Endothelial cell of umbilical vein (primary cell): ENCODE measurements around the gene CENATAC. TPM values are rescaled to one million over a fixed set of nuclear protein-coding genes. Genes with fewer than 3 reads are reported as not detected.

Experiments used
- BruUV-seq: library from RNA; stranded (reverse); fragments of 400-500 nt; replicated peaks from 2 replicates; lab custom pipeline; 2021; lab: Mats Ljungman, UMichigan
- CTCF ChIA-PET: fragments of 300-600, 350-600 bp; sonication (Branson Sonifier 250); formaldehyde crosslinking; loops from one replicate; lab custom pipeline; 2021; ENCODE audit warnings: antibody characterized with exemption, inconsistent platforms; lab: Charles Lee
- POLR2A ChIA-PET: fragments of 300-600, 350-600 bp; sonication (Branson Sonifier 250); formaldehyde crosslinking; loops from one replicate; lab custom pipeline; 2021; ENCODE audit warnings: antibody characterized with exemption, inconsistent platforms; lab: Charles Lee
- DNase-seq: peaks from one replicate; pipeline ENCODE4 v3.0.0-alpha.2; 2011; ENCODE audit warnings: low read depth, low spot score
- FAIRE-seq: peaks from 2 replicates; lab custom pipeline; 2011; peaks lifted over from hg19 to GRCh38; lab: Jason Lieb, UNC
- H2AFZ ChIP-seq: 2 replicates; pipeline ENCODE4 v1.6.0; 2012; ENCODE audit warnings: low read depth, low read length, control low read depth, inconsistent platforms
- H3K27ac ChIP-seq: 2 replicates; pipeline ENCODE4 v1.5.1; 2011; ENCODE audit warnings: low read depth, mild to moderate bottlenecking, control low read depth, low read length, moderate library complexity; ENCODE audit not compliant: insufficient read depth
- H3K27me3 ChIP-seq, 2 experiments: 2 replicates each; pipeline versions ENCODE4 v1.6.0 to v1.6.1; 2011; ENCODE audit warnings: low read length in 2 of 2, mixed read lengths in 1 of 2; ENCODE audit not compliant: control insufficient read depth in 2 of 2, insufficient read depth in 2 of 2
- H3K36me3 ChIP-seq, 2 experiments: 2 replicates in 1 of 2; 3 replicates in 1 of 2; pipeline ENCODE4 v1.5.1; 2011; ENCODE audit warnings: low read length in 2 of 2, mild to moderate bottlenecking in 1 of 2, moderate library complexity in 1 of 2; ENCODE audit not compliant: control insufficient read depth in 2 of 2, insufficient read depth in 2 of 2; ENCODE audit errors: extremely low read depth in 1 of 2
- H3K4me1 ChIP-seq: 3 replicates; pipeline ENCODE4 v1.5.1; 2011; ENCODE audit warnings: mild to moderate bottlenecking, low read length; ENCODE audit not compliant: control insufficient read depth, insufficient read depth; ENCODE audit errors: extremely low read depth
- H3K4me2 ChIP-seq: 2 replicates; pipeline ENCODE4 v1.6.1; 2011; ENCODE audit warnings: low read length, control low read depth, mixed read lengths; ENCODE audit not compliant: insufficient read depth
- H3K4me3 ChIP-seq, 3 experiments: fragments of 200-600 bp in 1 of 3; sonication (generic), shearing (Covaris generic) in 1 of 3; replicated peaks in 1 of 3; 2 replicates each; pipeline ENCODE4 v1.5.1; 2011 to 2016; ENCODE audit warnings: control low read depth in 3 of 3, low read length in 3 of 3, mild to moderate bottlenecking in 2 of 3, inconsistent platforms in 1 of 3, low read depth in 1 of 3, moderate library complexity in 1 of 3; ENCODE audit not compliant: insufficient read depth in 1 of 3
- H3K79me2 ChIP-seq: 2 replicates; pipeline ENCODE4 v1.6.0; 2012; ENCODE audit warnings: low read length, inconsistent platforms; ENCODE audit not compliant: control insufficient read depth, insufficient read depth
- H3K9ac ChIP-seq: replicated peaks from 2 replicates; pipeline ENCODE3; 2011; ENCODE audit warnings: low read length, control low read depth; ENCODE audit not compliant: insufficient read depth; ENCODE audit errors: extremely low read depth
- H3K9me1 ChIP-seq: replicated peaks from 3 replicates; pipeline ENCODE4 v1.6.0; 2011; ENCODE audit warnings: mild to moderate bottlenecking, low read length; ENCODE audit not compliant: control insufficient read depth, insufficient read depth; ENCODE audit errors: extremely low read depth
- H3K9me3 ChIP-seq: replicated peaks from 2 replicates; pipeline ENCODE4 v1.5.1; 2012; ENCODE audit warnings: low read length, inconsistent platforms; ENCODE audit not compliant: control insufficient read depth, insufficient read depth
- H4K20me1 ChIP-seq: replicated peaks from 2 replicates; pipeline ENCODE3; 2011; ENCODE audit warnings: mild to moderate bottlenecking, low read length; ENCODE audit not compliant: control insufficient read depth, insufficient read depth; ENCODE audit errors: extremely low read depth
- CTCF ChIP-seq, 2 donors: IDR thresholded peaks; 1 replicate in 1 of 2; 2 replicates in 1 of 2; pipeline ENCODE4 v1.5.1; 2011; ENCODE audit warnings: low read length in 2 of 2, mild to moderate bottlenecking in 2 of 2, moderate library complexity in 2 of 2, control low read depth in 1 of 2, inconsistent platforms in 1 of 2, low read depth in 1 of 2; ENCODE audit not compliant: insufficient read depth in 1 of 2; ENCODE audit errors: extremely low read depth in 1 of 2
- EZH2 ChIP-seq: IDR thresholded peaks from 2 replicates; pipeline ENCODE4 v1.6.1; 2012; ENCODE audit warnings: borderline replicate concordance, low read depth, mild to moderate bottlenecking, moderate library complexity, low read length, inconsistent platforms; ENCODE audit not compliant: severe bottlenecking
- FOS ChIP-seq: IDR thresholded peaks from 2 replicates; pipeline ENCODE4 v1.6.1; 2011; ENCODE audit warnings: mild to moderate bottlenecking, low read length, moderate library complexity, borderline replicate concordance; ENCODE audit not compliant: insufficient read depth
- GATA2 ChIP-seq: IDR thresholded peaks from 2 replicates; pipeline ENCODE4 v1.7.0; 2011; ENCODE audit warnings: low read depth, mild to moderate bottlenecking, moderate library complexity, mixed read lengths, low read length; ENCODE audit not compliant: insufficient read length, insufficient read depth
- JUN ChIP-seq: IDR thresholded peaks from 2 replicates; pipeline ENCODE4 v1.6.1; 2011; ENCODE audit warnings: borderline replicate concordance, low read depth; ENCODE audit not compliant: insufficient read length, insufficient read depth
- MAX ChIP-seq: IDR thresholded peaks from 2 replicates; pipeline ENCODE4 v1.6.1; 2011; ENCODE audit not compliant: insufficient read depth, insufficient read length
- MYC ChIP-seq: IDR thresholded peaks from one replicate; pipeline ENCODE4 v1.6.1; 2011; ENCODE audit warnings: mild to moderate bottlenecking, low read depth, low read length
- POLR2A ChIP-seq: IDR thresholded peaks from 2 replicates; pipeline ENCODE4 v1.6.1; 2012; ENCODE audit warnings: low read depth, mild to moderate bottlenecking, control low read depth, low read length
- POLR2AphosphoS5 ChIP-seq: IDR thresholded peaks from 2 replicates; pipeline ENCODE4 v1.6.1; 2012; ENCODE audit warnings: low read depth, mild to moderate bottlenecking, control low read depth, low read length, moderate library complexity; ENCODE audit not compliant: insufficient read depth
- dilution Hi-C: fragments of 300-500 bp; cut with MboI; formaldehyde crosslinking; loops from one replicate; pipeline ENCODE4 v1.15.0; 2019; ENCODE audit warnings: low sequenced_read_pairs; ENCODE audit not compliant: extremely low pct_ligation_motif_present
- intact Hi-C: fragments of 100-400 bp; cut with micrococcal nuclease; formaldehyde crosslinking; loops from one replicate; pipeline ENCODE4 v1.10.0; 2022
- polyA plus RNA-seq, 4 experiments: library from polyadenylated mRNA; depleted of rRNA in 3 of 4; stranded (reverse) in 3 of 4; unstranded in 1 of 4; fragments of >200 nt; gene quantifications; 2 replicates each; pipeline versions ENCODE4 v1.2.1 to v1.2.3, GENCODE V29; 2011 to 2012; ENCODE audit warnings: missing spikeins in 1 of 4
- total RNA-seq: library from RNA; stranded (reverse); gene quantifications from 2 replicates; pipeline ENCODE4 v1.2.3, GENCODE V29; 2021

CENATAC gene
- total and polyA plus RNA-seq, 2 donors (not counting 3 experiments of a cell fraction or from before 2014, with no cell fraction given): 14.2 to 41.8 TPM

- Histone ChIP-seq H3K4me1 (no peaks in the 10 kb centered on the region), H3K4me3 (no peak overlapping the region), H3K36me3 (no peaks in the 10 kb centered on the region), H3K9ac (no peak overlapping the region), H3K9me1 (no peaks in the 10 kb centered on the region), H3K9me3 (no peaks in the 10 kb centered on the region), H3K27ac (no peak overlapping the region), H3K79me2 (no peaks in the 10 kb centered on the region), H3K4me2 (no peak overlapping the region), H2AFZ (no peak overlapping the region), H4K20me1 (no peaks in the 10 kb centered on the region), H3K27me3 (no peaks in the 10 kb centered on the region)
- ChIA-PET POLR2A (no interaction called here), CTCF (interaction anchor here (1.0 to 1.5 kb wide), 3 partner anchors 16 to 271 kb away, joined by 3 to 4 read pairs (median 3); no protein-coding TSS in a partner anchor)
- intact Hi-C loops: no loop called here
- dilution Hi-C loops: no loop called here
- no TSS peak for BruUV-seq
- no peak for FAIRE-seq
- no peak for TF ChIP-seq MYC
- no peak for TF ChIP-seq MAX
- TF ChIP-seq POLR2AphosphoS5: no peak
- TF ChIP-seq POLR2A: no peak
- TF ChIP-seq FOS: no peak
- no peak for TF ChIP-seq CTCF (IDR thresholded peaks at IDR 0.05; ENCODE audit: extremely low read depth in 1 of 2, insufficient read depth in 1 of 2, low read depth in 1 of 2, low read length in 2 of 2)
- no peak for TF ChIP-seq EZH2
- TF ChIP-seq JUN: no peak
- TF ChIP-seq GATA2: no peak
- no peak for DNase-seq
Measured at GRCh38 chr11:118961189-118961588, 36.7 kb upstream of the CENATAC start.
